Measurements from ENCODE around the gene SMIM41.

DNA sequence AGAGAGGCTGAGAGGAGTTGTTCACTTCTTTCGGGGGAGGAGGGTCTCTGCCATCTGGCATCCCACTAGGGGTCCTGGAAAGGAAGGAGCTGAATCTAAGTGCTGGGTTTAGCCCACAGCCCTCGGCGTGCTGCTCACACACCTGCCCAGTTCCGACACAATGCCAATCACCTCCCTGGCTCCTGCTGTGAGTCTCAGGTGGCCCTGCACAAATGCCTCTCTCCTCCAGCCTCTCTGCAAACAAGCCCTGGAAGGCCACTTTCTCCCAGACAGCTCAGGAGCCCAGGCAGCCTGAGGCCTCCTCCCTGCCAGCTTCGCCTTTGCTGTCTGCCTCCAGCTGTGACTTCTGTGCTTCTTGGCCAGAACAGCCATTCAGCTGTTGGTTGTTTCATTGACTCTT is 51.2 kb downstream of the SMIM41 start:
- TF ChIP-seq, protein P1, sequence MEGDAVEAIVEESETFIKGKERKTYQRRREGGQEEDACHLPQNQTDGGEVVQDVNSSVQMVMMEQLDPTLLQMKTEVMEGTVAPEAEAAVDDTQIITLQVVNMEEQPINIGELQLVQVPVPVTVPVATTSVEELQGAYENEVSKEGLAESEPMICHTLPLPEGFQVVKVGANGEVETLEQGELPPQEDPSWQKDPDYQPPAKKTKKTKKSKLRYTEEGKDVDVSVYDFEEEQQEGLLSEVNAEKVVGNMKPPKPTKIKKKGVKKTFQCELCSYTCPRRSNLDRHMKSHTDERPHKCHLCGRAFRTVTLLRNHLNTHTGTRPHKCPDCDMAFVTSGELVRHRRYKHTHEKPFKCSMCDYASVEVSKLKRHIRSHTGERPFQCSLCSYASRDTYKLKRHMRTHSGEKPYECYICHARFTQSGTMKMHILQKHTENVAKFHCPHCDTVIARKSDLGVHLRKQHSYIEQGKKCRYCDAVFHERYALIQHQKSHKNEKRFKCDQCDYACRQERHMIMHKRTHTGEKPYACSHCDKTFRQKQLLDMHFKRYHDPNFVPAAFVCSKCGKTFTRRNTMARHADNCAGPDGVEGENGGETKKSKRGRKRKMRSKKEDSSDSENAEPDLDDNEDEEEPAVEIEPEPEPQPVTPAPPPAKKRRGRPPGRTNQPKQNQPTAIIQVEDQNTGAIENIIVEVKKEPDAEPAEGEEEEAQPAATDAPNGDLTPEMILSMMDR (IDR thresholded peaks at IDR 0.05 in 4 of 5, conservative IDR thresholded peaks at IDR 0.05 in 1 of 5), result no peak
- TF ChIP-seq POLR2A (IDR thresholded peaks at IDR 0.05), result no peak
